SK-MEL-5 (cell line): ENCODE results near the gene GCC1. TPM values are rescaled to one million over a fixed set of nuclear protein-coding genes. Genes with fewer than 3 reads are reported as not detected.
A peak's percentile ranks its signal among the peaks of the same experiment; 100 is the strongest.

Experiments used
- DNase-seq: peaks from one replicate; pipeline ENCODE4 v3.0.0-alpha.2; 2016; ENCODE audit warnings: low read depth, low spot score
- in situ Hi-C: cut with HindIII; loops from 2 replicates; pipeline ENCODE4 v1.10.0; 2016; ENCODE audit warnings: low sequenced_read_pairs, high pct_unique_total_duplicates, low pct_unique_long_range_greater_than_20kb
- polyA plus RNA-seq, 2 experiments: library from polyadenylated mRNA; depleted of rRNA; stranded (reverse); fragments of >200 nt; gene quantifications; 2 replicates each; pipeline ENCODE4 v1.2.3, GENCODE V29; 2015
- total RNA-seq: library from RNA; depleted of rRNA; stranded (reverse); fragments of >200 nt; shearing (Covaris generic); gene quantifications from 2 replicates; pipeline ENCODE4 v1.2.3, GENCODE V29; 2014; rRNA removed

GCC1 gene, protein sequence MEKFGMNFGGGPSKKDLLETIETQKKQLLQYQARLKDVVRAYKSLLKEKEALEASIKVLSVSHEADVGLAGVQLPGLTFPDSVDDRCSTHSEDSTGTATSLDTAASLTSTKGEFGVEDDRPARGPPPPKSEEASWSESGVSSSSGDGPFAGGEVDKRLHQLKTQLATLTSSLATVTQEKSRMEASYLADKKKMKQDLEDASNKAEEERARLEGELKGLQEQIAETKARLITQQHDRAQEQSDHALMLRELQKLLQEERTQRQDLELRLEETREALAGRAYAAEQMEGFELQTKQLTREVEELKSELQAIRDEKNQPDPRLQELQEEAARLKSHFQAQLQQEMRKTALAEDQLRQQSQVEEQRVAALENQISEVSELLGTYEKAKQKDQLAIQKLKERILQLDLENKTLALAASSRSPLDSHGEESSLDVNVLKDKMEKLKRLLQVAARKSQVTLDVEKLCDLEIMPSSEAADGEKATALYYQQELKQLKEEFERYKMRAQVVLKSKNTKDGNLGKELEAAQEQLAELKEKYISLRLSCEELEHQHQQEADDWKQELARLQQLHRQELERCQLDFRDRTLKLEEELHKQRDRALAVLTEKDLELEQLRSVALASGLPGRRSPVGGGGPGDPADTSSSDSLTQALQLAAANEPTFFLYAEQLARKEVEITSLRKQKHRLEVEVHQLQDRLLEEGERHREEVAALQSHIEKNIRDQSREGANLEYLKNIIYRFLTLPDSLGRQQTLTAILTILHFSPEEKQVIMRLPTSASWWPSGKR
- total RNA-seq: 25.8 and 26.9 TPM in 2 replicates
- 22.3 and 30.8 TPM in 2 replicates for polyA plus RNA-seq (2015; cell fraction: cytosol; rRNA removed)
- 7.4 and 10.1 TPM in 2 replicates for polyA plus RNA-seq (2015; cell fraction: nucleus; rRNA removed)

DNA sequence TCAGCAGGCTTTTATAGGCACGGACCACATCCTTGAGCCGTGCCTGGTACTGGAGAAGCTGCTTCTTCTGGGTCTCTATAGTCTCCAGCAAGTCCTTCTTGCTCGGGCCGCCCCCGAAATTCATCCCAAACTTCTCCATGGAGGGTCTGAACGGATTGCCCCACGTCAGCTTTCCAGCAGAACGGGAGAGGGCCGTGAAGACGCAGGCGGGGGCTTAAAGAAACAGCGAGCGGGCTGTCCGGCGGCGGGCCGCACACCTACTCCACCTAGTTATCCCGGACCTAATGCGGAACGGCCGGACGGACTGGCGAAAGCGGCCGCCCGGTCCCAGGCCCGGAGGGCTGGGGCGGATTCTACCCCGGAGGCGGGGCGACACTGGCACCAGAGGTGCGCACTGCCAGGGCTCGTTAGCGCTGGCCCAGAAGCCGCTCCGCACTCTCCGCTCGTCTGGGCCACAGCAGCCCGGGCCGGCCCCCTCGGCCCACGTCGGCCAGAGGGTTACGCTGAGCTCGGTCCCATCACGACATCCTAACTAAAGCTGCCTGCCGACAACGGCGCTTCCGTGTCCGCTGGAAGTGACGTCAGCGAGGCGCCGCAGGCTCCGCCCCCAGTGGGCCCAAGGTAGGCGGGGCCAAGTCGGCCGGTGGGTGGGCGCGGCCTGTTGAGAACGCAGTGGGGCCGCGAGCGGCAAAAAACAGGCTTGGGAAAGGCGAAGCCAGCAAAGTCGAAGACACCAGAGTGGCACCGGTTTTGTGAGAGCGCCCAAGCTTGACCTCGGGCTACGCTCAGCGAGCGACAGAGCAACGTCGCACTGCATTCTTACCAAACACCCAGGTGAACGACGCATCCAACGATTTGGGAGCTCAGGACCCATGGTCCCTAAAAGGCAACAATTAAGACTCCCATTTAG, at the start of gene GCC1:
GCC1 (minus strand) TSS at position 553 of the 910 bp plus-strand sequence; CDS start at position 139, 414 bp downstream.
- in situ Hi-C loops: no loop called here
- DNase-seq: peak; percentile 92

DNA sequence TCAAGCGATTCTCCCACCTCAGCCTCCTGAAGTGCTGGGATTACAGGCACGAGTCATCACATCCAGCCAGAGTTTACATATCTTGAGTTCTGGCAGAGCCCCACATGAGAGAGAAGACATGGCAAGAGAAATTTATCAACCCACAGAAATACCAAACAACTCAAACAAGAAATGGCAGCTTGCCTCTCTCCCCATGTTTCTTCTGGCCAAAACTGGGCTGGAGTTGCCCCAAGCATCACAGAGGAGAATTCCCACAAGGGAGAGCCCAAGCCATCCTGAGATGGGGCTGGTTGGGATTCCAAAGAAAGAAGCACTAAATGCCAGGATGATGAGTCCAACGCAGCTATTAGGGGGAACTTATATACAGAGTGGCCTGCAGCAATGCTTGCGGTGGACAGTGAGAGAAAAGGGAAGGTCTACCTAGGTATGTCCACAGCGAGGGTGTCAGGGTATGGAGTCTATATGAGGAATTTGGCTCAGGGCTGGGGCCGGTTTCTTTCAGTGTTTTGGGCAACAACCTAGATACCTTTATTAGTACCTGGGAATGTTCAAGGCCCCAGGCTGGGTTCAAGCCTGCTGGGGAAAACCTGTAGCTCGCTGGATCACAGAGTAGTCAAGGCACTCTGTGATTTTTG, 47.0 kb upstream of the GCC1 start:
- in situ Hi-C loops: no loop called here
- no peak for DNase-seq

DNA sequence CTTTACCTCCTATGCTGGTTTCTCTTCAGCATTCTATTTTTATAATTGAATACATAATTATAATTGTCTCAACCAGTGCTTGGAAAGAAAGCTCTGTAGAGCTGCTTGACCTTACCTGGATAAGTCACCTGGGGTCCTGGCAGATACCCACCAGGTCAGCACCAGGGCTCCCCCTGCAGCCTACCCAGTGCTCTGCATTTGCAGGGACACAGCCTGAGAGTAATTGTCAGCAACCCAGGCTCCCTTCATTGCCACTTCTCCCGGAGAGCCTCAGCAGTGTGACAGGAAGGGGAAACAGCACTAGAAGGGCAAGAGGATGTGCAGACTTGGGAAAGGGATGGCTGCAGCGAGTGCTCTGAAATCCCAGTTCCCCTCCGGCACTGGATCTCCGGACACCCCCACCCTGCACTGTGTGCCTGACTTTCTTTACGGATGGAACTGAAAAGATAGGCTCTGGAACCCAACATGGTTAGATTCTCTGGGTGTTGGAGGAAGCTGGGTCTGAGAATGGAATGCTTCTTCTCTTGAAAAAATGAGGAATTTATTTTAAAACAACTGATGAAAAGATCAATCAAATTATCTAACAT, 44.0 kb upstream of the GCC1 start:
- in situ Hi-C loops: no loop called here

DNA sequence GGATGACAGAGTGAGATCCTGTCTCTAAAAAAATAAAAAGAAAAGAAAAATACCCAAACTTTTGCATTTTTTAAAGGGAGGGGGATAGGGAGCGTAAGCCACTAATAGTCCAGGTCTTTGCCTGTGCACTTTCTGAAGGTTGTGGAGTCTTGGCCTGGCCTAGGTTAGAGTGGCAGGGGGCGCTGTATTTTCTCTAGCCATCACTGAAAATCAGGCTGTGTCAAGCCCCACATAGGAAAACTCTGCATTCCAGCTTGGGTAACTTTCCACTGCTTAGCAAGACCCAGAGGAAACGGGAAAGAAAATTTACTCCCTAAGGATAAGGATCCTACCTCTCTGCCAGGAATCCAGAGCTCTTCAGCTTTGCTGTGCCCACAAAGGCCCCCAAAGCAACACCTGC, 43.0 kb upstream of the GCC1 start:
- in situ Hi-C loops: no loop called here
- DNase-seq: peak; percentile 57

More for the DNA sequence above, 44.0 kb upstream of the GCC1 start:
- DNase-seq: peak; percentile 77

DNA sequence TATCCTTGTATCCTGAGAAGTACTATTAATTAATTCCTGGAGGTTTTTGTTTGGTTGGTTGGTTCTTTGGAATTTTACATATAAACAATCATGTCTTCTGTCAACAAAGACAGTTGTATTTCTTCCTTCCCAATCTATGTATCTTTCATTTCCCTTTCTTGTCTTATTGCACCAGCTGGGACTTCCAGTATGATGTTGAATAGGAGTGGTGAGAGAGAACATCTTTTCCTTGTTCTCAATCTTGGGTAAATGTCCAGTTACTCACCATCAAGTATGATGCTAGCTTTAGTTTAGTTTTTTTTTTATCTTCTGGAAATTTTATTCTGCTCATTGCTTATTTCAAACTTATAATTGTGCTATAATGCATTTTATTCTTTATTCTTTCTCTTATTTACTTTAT, 39.9 kb upstream of the GCC1 start:
- in situ Hi-C loops: no loop called here
- no peak for DNase-seq

DNA sequence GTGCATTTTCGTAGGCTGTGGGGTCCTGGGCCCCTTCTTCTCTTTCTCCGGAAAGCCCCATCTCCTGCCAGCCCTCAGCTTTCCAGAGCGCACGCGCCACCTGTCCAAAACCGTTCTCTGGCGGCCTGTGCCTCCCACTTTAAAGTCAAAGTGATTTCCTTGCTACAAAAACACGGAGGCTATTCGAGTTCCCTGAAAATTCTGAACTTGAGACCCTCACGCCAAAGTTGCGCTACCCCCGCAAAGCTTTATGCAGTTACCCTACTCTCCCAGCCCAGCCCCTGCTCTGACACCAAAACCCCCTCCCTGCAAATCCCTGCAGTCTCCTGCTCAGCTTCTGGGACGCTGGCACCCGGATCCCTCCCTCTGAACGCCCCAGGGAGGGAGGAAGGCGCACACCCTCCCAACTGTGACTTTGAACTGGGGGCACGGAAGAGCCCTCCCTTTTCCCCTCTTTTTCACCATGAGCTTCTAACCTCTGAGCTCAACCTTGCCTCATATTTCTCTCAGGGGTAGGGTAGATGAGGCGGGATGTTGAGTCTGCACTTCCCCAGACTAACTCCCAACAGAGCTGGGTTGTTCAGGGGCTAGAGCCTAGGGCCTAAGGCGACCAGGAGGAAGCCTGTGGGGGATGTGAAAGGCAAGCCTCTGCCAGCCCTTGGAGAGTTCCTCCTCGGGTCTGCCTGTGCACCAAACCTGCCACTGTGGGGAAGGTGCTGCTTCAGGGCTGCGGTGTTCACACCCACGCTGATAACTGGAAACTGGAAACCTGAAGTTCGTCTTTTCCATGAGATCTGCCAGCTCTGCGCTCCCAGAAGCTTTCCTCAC, 35.2 kb upstream of the GCC1 start:
- no peak for DNase-seq
- in situ Hi-C loops: no loop called here

DNA sequence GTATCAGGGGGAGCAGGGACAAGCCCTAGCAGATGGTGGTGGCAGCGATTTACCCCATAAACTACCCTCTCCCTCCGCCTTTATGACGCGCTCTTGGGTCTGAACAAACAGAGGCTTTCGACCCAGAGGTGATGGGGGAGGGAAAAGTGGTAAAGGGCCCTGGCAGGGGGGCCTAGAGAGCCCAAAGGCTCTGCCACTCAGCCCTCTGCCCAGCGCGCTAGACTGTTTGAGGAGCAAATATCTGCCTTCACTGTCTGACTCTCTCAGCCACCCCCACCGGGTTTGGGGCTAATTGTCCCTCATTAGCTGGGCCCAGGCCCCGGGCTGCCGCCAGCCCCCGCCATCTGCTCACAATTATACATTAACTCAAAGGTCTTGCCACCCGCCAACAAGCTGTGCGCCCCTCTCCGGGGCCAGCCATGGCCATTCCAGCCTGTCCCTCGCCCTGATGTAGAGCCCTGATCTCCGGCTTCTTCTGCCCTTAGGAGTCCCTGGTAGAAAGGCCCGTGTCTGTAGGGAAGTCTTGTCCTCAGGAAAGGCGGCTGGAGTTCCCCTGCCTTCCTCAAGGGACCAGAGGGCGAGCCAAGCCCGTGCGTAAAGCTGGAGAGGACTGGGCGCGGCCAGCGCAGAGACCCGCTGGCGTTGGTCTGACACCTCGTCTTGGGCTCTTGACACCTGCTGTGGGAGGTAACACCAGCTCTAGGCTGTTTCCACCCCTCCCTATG, 34.4 kb upstream of the GCC1 start:
- in situ Hi-C loops: no loop called here
- no peak for DNase-seq

DNA sequence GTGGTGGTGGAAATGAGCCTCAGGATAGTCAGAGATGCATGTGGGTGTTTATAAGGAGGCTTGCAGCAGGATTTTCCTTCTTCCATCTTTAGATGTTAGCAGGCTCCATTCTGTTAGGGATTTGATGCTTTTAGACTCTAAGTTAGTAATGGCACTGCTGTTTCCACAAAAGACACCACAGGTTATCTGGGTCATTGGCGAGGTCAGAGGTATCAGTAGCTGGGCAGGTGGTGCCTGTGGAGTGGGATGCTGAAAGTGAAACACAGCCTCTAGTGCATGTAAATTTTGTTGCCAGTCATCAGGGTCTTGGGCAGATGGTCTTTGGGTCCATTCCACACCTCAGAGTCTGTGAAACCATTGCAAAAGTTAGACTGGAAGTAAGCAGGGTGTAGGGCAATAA, 33.4 kb upstream of the GCC1 start:
- DNase-seq: no peak
- in situ Hi-C loops: no loop called here

DNA sequence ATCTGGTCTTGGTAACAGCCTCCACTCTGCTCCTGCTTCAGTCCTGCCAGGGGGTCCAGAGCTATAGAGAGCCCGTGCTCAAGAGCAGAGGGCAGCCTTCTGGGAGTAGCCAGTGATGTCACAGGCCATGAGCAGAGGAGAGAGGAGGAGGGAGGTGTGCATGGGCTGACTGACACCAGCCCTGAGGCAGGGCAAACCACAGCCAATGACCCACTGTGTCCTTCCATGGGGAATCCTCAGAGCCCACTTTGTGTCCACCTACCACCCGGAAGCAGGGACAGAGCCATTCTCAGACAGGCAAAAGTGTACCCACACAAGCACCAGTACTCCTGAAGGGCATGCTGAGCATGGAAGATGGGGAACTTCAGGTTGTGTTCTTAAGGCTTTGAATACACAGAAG, 32.6 kb upstream of the GCC1 start, which contains the start of gene PAX4:
PAX4 (minus strand) TSS at position 101 of the 400 bp plus-strand sequence. CDS start 2,214 bp downstream, outside the sequence.
- in situ Hi-C loops: no loop called here
- DNase-seq: no peak

DNA sequence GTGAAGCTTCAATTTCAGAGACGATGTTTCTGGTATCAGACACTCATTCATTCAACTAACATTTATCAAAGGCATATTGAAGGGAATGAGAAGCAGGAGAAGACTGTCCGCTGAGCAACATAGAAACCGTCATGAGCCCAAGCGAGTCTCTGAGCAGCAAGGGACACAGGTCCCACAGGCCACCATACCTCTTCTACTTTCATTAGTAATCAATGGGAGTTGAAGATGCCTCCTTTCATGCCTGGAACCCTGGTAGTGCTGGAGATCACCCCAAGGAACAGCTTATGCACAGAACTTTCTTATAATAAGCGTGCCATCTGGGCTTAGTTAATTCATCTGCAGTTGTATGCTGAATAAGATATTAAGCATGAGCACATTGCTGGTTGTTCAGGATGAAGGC, 31.3 kb upstream of the GCC1 start:
- no peak for DNase-seq
- in situ Hi-C loops: no loop called here

DNA sequence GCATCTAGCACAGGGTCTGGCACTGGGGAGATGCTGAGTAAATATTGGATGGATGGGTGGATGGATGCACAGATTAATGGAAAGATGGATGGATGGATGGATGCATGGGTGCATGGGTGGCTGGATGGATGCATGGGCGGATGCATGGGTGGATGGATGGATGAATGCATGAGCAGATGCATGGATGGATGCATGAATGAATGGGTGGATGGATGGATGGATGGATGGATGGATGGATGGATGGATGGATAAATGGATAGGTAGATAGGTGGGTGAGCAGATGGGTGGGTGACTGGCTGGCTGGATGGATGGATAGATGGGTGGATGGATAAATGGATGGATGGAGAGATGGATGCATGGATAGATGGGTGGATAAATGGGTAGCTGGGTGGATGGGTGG, 26.9 kb upstream of the GCC1 start:
- no peak for DNase-seq
- in situ Hi-C loops: no loop called here

DNA sequence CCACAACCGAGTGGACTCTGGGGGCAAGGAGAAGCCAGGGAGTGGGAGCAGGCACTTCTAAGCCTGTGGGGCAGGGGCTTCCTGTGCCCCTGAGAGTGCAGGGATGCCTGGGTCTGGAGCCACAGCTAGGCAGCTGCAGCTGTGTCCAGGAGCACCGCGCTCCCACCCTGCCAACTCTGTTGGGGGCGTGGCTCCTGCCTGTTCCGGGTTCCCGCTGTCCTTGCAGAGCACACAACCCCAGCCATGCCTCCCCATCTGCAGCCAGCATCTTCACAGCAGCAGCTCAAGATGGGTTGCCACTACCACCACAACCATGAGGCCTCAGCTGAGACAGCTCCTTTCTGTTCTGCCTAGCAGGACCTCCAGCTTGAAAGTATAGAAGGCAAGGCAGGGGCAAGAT, 23.9 kb upstream of the GCC1 start:
- DNase-seq: no peak
- in situ Hi-C loops: no loop called here

DNA sequence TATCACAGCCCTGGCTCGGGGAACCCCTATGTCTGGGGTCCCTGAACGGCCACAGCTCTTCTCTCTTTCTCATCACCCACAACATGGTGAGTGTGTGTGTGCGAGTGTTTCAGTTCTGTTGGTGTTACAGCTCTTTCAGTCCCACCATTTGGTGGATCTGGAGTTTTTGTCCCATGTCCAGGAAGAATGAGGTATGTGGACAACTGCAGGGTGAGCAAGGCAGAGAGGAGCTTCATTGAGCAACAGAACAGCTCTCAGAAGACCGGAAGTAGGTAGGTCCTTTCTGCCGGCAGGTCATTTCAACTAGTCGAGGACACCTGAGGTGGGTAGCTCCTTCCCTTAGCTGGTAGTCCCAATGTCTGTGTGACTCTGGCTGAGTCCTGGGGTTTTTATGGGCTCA, 23.1 kb upstream of the GCC1 start:
- no peak for DNase-seq
- in situ Hi-C loops: no loop called here

DNA sequence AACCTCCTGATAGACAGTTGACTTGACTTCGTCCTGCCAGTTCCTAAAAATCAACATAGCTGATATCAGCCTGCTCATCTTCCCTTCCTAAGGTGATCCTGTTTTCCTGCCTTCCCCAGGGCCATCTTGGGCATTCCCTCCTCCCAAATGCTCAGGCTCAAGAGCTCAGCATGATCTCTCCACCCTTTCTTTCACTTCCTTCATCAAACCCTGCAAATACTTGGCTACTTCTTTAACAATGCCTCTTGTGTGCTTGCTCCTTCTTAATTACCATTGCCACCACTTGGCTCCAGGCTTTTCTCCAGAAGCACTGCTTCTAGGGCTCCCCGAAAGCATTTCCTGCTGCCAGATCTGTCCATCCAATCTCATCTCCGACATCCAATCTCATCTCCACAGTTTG, 15.5 kb upstream of the GCC1 start:
- in situ Hi-C loops: no loop called here
- DNase-seq: peak; percentile 46

DNA sequence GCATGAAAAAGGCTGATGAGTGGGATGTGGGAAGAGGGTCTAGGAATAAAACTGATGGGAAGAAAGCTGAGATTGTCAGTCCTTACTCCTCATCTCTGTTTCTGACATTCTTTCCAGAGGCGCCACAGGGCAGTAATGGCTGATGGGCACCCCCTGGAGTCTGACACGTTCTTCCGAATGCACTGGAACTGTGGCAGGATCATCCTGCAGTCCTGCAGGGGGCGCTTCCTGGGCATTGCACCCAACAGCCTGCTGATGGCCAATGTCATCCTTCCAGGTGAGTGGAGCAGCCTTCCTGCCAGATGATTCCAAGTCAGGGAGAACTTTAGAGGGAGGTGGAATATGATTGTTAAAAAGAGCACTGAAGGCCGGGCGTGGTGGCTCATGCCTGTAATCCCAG, 12.9 kb upstream of the GCC1 start:
- peak; percentile 73 for DNase-seq
- in situ Hi-C loops: no loop called here
